GM18520 (cell line): ENCODE measurements around the gene TBC1D4.
A peak's percentile ranks its signal among the peaks of the same experiment; 100 is the strongest.

Experiments used
- ATAC-seq: cut with Tn5 transposase; IDR thresholded peaks from one replicate; pipeline ENCODE4 v1.9.1; 2021; ENCODE audit not compliant: unreplicated experiment

TBC1D4 gene

GRCh38 chr13:75393839-75394520 is 88.0 kb downstream of the TBC1D4 start:
- ATAC-seq, result no peak

GRCh38 chr13:75391432-75392100 is 90.4 kb downstream of the TBC1D4 start:
- ATAC-seq, result no peak

DNA sequence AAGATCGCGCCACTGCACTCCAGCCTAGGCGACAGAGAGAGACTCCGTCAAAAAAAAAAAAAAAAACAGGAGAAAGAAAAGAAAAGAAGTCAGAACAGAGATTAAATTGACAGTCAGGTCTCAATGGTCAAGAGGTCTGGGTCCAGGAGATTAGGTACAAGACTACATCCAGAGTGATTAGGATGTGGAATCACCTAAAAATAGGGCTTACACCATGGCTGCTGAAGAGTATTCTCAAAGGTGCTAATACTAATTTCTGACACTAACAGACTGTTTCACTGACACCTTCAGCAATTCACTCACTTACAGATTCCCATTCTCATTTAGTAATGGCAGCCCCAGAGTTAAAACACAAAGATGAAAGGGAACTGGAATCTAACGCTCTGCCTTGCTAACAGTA is 91.7 kb downstream of the TBC1D4 start:
- no peak for ATAC-seq

DNA sequence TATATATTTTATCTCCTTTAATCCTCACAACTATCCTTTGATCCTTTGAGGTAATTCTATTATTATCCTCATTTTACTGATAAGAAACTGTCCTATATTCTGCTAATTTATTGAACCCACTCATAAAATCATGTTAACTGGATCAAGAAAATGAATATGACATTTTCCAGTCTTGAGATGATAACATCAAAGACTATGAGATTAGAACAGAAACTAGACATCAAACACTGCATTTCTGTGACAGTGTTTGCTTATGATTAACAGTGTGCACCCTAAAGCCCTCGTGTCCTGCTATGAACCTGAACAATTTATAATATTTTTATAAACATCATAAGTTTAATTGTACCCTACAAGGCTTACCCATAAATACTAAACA is 96.3 kb downstream of the TBC1D4 start:
- no peak for ATAC-seq

DNA sequence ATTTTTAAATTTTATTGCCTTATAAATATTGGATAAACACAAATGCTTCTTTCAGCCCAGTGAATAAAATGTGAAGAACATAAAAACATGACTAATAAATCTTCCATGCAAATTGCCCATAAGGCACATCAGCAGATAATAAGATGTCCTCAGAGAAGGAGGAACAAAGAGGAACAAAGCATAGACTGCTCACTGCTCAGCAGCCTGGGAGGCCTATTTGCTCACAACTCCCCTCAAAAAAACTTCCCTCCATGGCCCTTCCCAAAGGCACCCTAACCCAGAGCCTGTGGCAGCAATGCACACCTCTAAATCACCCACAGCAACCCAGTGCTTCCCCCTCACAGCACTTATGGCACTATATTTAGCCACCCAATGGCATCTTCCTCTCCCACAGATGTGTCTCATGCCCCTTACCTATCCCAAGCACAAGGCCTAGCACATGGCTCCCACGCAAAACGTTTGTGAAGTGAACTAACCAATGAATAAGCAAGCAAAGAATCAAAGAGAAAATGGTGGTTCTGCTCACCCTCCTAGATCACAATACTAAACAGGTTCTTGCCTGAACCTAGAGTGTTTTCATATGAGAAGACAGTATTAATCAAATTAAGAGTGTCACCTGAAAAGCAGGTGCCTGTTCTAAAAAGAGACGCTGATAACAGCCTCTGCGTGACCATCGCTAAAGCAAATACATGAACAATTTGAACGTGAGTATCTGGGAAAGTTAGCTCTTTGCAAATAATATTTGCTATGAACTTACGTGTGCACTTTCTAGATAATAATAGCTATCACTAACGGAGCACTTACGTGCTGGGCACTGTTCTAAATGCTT is 96.9 kb downstream of the TBC1D4 start:
- ATAC-seq, result no peak

DNA sequence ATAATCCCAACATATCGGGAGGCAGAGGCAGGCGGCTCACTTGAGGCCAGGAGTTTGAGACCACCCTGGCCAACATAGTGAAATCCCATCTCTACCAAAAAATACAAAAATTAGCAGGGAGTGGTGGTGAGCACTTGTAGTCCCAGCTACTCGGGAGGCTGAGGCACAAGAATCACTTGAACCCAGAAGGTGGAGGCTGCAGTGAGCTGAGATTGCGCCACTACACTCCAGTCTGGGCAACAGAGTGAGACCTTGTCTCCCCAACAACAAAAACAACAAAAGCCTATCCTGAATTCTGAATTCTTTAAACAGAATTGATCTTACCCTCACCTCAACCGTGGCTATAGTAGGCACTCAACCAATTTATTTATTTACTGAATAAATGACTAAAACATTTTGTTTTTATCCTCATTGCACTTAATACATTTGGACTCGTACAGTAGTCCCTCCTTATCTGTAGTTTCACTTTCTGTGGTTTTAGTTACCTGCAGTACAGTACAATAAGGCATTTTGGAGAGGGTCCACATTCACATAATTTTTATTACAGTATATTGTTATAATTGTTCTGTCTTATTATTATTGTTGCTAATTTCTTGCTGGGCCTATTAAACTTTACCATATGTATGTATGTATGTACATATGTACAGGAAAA is 98.8 kb downstream of the TBC1D4 start:
- ATAC-seq, result no peak

DNA sequence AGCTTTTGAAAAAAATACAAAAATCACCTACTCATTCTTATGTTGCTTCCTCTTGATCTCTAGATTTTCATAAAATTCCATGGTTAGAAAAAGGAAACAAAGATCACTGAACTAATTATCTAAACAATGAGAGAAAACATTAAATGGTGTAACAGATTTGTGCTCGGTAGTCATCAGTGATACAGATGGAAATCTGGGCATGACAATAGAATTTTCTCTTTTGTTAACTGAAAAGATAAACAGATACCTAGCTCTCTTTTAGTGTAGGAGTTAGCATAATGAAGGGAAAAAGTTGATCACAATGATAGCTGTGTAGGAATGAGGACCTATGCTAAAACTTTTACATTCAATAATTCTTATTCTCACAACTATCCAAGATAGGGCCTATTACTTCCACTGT is 103.7 kb downstream of the TBC1D4 start:
- no peak for ATAC-seq

GRCh38 chr13:75376792-75377402 is 105.1 kb downstream of the TBC1D4 start:
- ATAC-seq, result no peak

DNA sequence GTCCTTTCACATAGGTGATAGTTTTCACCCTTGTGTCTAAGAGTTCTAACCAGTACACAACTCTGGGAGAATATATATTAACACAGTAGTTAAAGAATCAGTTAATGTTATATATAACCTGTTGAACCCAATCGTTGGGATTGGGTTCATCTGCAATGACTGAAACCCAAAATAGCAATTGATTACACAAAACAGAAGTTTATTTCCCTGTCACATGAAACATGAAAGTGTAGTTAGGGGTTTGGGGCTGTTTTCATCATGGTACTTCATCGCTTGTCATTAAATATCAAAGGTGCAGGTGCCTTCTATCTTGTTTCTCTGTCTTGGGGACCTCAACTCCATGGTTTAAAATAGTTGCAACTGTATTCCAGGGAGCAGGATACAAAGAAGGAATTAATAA is 106.6 kb downstream of the TBC1D4 start:
- no peak for ATAC-seq

- ATAC-seq, result no peak
These were observed 108.0 kb downstream of the TBC1D4 start for GRCh38 chr13:75373988-75374387.

- ATAC-seq, result no peak
These were observed 108.8 kb downstream of the TBC1D4 start for GRCh38 chr13:75372923-75373841.

- ATAC-seq, result peak; percentile 69
These were observed 109.5 kb downstream of the TBC1D4 start for GRCh38 chr13:75372517-75372916.

DNA sequence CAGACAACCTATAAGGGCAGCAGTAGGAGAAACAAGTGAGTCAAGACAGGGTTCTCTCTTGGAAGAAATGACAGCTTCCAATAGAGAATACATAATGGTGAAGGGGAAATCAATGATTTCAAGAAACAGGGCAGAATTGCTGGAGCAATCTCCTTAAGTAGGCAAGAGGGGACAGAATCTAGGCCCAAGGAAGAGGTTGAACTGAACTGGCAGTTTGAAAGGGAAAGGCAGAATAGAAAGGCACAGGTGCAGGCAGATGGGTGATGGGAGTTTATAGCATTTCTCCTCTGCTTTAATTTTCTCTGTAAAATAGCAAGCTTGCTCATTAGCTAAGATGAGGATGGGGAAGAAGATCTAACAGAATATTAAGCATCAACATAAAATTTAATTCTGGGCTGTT is 110.8 kb downstream of the TBC1D4 start:
- ATAC-seq, result no peak

DNA sequence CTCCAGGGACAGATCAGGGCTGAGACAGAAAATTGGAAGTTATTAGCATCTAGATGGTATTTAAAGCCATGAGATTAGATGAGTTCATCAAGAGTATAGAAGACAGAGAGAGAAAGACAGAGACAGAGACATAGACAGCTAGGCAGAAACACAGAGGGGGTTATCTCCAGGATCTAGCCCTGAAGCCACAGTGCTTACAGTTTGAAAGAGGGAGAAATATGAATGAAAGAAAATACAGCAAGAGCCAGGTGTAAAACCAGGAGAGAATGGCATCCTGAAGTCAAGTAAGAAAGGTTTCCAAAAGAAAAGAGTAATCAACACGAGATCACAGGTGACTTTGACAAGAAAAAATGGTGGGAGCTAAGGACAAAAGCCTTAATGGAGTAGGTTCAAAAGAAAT is 111.2 kb downstream of the TBC1D4 start:
- no peak for ATAC-seq

DNA sequence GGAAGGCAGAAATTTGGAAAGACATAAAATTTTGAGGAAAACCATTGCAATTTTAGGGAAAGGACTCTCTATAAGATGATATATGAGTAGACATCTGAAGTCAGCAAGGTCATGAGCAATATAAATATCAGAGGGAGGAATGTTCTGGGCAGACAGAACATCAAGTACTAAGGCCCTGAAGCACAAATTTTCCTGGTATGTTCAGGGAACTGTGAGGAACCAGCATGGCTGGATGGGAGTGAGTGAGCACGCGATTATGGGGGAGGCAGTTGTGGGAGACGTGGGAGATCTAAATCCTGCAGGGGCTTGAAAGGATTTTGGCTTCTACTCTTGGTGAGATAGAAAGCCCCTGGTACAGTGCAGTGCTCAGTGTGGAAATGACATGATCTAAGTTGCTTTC is 112.0 kb downstream of the TBC1D4 start:
- ATAC-seq, result no peak

DNA sequence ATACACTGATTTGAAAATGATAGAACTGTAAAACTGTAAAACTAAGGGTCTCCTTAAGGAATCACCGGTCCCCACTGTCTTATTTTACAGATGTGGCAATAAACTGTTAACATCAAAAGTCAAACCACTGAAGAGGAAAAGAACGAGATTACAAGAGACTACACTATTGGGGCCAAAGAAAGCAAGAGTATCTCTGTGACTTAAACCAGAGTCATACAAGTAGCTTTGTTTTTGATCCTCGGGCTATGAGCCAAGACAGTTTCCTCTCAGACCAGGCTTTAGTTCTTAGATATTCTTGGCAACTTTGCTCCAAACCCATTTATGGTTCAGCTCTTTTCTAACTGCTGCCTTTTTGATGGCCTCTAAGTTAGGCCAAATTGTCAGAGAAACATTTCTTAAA is 113.8 kb downstream of the TBC1D4 start:
- no peak for ATAC-seq

GRCh38 chr13:75366380-75367280 is 115.3 kb downstream of the TBC1D4 start:
- ATAC-seq, result no peak

DNA sequence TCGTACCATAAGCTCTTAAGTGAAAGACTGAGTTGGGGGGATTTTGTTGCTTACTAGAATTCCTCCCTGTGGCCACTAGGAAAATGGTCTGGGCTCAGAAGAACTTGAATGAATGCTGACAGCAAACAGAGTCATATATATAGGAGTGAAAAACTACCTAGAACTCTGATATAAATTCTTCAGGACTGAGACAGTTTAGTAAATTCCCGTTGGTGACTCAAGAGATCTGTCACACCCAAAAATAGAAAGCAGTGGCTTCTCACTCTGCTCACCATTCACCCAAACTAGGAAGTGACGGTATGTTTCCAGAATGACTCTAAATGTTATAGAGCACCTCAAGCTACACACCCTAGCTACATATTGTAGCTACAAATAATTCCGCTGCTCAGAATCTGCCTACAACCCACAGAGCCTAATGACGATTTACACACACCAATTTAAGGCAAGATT is 116.2 kb downstream of the TBC1D4 start:
- peak; percentile 99 for ATAC-seq

DNA sequence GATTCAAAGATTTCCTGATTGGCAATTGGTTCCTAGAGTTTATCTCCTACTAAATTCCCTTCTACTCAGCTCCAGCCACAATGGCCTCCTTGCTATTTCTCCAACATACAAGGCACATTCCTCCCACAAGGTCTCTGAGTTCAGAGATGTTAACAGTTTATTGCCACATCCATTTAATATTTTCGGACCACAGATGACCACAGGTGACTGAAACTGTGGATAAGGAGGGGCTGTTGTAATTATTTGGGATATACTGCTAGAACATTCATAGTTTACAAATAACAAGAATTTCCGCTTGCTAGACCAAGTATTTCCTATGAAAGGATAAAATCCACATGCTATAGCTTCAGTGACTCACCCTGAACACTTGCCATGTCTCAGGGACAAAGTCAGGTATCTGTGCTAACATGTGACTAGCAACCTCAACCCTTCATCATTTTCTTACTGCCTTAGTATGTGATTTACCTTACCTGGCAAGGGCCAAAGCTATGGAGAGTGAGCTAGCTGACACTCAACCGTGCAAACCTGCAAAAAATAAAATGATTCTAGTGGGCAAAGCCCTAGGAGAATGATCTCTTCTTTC is 117.7 kb downstream of the TBC1D4 start:
- no peak for ATAC-seq
